ENCODE measurements around the gene QPCT.

Gene QPCT

DNA sequence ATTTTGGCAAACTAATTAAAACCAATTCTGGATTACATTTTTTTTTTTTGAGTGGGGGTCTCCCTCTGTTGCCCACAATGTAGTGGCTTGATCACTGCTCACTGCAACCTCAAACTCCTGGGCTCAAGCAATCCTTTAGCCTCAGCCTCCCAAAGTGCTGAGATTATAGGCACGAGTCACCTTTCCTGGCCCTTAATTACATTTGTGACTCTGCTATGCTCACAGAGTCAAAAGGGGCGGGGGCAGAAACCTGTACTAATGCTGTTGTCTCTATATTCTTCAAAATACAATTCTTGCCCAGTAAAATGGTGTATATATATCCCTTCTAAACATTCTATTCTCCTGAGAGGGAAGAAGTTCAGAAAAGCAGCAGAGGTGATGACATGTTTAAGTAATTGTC, 43.0 kb upstream of the QPCT start:
- Histone ChIP-seq H3K27ac (no peak overlapping the region), H3K4me3 (ENCODE audit: low read depth in 1 of 2, low read length in 1 of 2) (no peak overlapping the region), H3K9me3 (no peaks in the 10 kb centered on the region), H3K27me3 (no peaks in the 10 kb centered on the region), H3K36me3 (no peaks in the 10 kb centered on the region), H3K4me1 (ENCODE audit: control insufficient read depth in 1 of 2, insufficient read depth in 1 of 2, low read depth in 1 of 2, low read length in 1 of 2) (no peaks in the 10 kb centered on the region)
- TF ChIP-seq, protein P1, sequence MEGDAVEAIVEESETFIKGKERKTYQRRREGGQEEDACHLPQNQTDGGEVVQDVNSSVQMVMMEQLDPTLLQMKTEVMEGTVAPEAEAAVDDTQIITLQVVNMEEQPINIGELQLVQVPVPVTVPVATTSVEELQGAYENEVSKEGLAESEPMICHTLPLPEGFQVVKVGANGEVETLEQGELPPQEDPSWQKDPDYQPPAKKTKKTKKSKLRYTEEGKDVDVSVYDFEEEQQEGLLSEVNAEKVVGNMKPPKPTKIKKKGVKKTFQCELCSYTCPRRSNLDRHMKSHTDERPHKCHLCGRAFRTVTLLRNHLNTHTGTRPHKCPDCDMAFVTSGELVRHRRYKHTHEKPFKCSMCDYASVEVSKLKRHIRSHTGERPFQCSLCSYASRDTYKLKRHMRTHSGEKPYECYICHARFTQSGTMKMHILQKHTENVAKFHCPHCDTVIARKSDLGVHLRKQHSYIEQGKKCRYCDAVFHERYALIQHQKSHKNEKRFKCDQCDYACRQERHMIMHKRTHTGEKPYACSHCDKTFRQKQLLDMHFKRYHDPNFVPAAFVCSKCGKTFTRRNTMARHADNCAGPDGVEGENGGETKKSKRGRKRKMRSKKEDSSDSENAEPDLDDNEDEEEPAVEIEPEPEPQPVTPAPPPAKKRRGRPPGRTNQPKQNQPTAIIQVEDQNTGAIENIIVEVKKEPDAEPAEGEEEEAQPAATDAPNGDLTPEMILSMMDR (IDR thresholded peaks at IDR 0.05) = no peak

DNA sequence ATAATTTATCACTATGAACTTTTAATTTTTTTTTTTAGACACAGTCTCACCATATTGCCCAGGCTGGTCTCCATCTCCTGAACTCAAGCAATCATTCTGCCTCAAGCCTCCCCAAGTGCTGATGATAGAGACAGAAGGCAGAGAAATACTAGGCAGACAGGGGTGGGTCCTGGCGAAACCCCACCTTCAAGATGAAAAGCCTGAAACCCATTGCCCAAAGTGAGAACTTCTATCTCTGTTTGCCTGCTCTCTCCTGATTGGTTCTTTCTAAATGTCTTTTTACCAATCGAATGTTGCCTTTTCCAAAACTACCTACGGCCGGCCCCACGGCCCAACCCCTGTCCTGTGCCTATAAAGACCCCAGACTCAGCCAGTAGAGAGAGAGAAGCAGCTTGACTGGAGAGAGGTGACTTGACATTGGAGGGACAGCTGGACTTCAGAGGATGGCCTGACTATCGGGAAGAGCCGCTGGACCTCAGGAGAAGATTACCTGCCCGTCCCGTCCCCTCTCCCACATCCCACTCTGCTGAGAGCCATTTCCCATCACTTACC, 41.7 kb upstream of the QPCT start:
- TF ChIP-seq, protein P1 (IDR thresholded peaks at IDR 0.05) = no peak
- H3K36me3 ChIP-seq = no peaks in the 10 kb centered on the region
- H3K4me3 ChIP-seq (ENCODE audit: low read depth in 1 of 2, low read length in 1 of 2) = no peak overlapping the region
- H3K4me1 ChIP-seq (ENCODE audit: control insufficient read depth in 1 of 2, insufficient read depth in 1 of 2, low read depth in 1 of 2, low read length in 1 of 2) = no peaks in the 10 kb centered on the region
- H3K9me3 ChIP-seq = no peaks in the 10 kb centered on the region
- no peaks in the 10 kb centered on the region for H3K27me3 ChIP-seq
- H3K27ac ChIP-seq = no peak overlapping the region

DNA sequence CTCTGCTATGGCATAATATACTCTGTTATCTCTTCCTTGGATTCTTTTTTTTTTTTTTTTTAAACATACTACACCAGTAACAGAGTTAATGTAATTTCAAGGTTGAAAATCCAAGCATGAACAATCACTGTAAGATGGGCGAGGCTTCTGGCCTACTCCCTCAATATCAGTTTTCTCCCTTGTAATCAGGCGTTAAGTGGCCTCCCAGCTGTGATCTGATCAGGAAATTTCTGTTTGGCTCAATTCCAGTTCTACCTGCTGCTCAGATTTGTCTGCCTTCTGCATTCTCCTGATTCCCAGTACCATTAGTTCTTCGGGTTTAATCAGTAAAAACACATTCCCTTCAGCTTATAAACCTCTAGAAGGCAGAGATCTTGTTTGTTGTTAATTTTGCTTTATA, 38.4 kb upstream of the QPCT start:
- Histone ChIP-seq H3K36me3 (no peaks in the 10 kb centered on the region), H3K4me3 (ENCODE audit: low read depth in 1 of 2, low read length in 1 of 2) (no peak overlapping the region), H3K9me3 (no peaks in the 10 kb centered on the region), H3K27ac (no peak overlapping the region), H3K4me1 (ENCODE audit: control insufficient read depth in 1 of 2, insufficient read depth in 1 of 2, low read depth in 1 of 2, low read length in 1 of 2) (no peaks in the 10 kb centered on the region), H3K27me3 (no peaks in the 10 kb centered on the region)
- TF ChIP-seq, protein P1 (IDR thresholded peaks at IDR 0.05) = no peak

DNA sequence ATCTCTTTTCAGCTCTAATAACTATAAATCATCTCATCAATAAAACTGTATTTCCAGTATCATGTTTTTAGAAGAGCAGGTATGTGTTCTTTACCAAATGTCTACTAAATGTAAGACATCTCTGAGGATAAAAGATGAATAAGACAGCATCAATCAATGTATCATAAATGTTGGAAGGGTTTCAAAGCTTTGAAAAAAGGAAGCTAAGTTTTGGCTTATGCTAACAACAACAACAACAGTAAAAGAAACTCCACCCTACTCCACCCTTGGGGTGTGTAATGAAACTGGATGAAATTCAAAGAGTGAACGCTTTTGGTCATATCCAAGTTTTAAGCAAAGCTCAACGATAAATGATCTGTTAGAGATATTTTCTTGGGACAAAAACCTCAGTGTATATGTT, 36.9 kb upstream of the QPCT start:
- Histone ChIP-seq H3K27ac (no peak overlapping the region), H3K9me3 (no peaks in the 10 kb centered on the region), H3K4me1 (ENCODE audit: control insufficient read depth in 1 of 2, insufficient read depth in 1 of 2, low read depth in 1 of 2, low read length in 1 of 2) (no peaks in the 10 kb centered on the region), H3K36me3 (no peaks in the 10 kb centered on the region), H3K4me3 (ENCODE audit: low read depth in 1 of 2, low read length in 1 of 2) (no peak overlapping the region), H3K27me3 (no peaks in the 10 kb centered on the region)
- TF ChIP-seq, protein P1 (IDR thresholded peaks at IDR 0.05) = no peak

DNA sequence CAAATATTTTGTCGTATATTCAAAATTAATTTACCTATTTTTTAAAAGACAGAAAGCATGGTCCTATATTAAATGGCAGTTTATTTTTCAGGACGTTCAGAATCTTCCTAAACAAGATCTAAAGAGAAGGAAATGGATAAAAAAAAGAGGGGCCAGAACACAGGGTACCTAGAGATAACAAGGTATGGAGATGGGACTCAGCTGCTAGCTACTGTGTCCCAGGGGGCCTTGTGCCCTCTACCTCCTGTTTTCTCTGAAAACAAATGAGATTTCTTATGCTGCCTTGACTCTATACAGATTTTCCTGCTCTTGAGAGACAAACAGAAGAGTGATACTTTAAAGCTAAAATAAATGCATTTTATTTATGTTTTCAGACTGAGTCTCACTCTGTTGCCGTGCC, 29.1 kb upstream of the QPCT start:
- Histone ChIP-seq H3K27ac (no peak overlapping the region), H3K4me3 (ENCODE audit: low read depth in 1 of 2, low read length in 1 of 2) (no peak overlapping the region), H3K36me3 (no peaks in the 10 kb centered on the region), H3K4me1 (ENCODE audit: control insufficient read depth in 1 of 2, insufficient read depth in 1 of 2, low read depth in 1 of 2, low read length in 1 of 2) (peaks cover 0 to 15% of the 10 kb centered on the region in 2 experiments), H3K9me3 (no peaks in the 10 kb centered on the region), H3K27me3 (no peaks in the 10 kb centered on the region)
- TF ChIP-seq, protein P1 (IDR thresholded peaks at IDR 0.05) = no peak

DNA sequence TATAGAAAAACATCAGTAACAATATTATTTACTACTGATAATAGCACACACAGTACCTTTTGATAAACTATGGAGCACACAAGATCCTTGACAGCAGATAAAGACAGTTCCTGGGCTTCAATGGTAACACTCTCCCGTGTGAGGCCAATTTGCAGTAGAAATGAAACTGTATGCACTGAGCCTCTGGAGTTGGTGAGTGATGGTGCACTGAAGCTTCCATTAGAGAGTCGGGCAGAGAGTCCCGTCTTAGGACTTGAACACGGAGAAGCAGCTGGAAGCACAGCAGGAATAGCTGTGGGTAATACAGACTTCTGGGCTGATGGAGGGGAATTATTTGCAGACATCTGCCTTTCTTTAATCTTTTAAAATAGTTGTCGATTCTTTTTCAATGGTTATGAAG, 28.2 kb upstream of the QPCT start:
- Histone ChIP-seq H3K9me3 (no peaks in the 10 kb centered on the region), H3K27ac (no peak overlapping the region), H3K27me3 (no peaks in the 10 kb centered on the region), H3K4me1 (ENCODE audit: control insufficient read depth in 1 of 2, insufficient read depth in 1 of 2, low read depth in 1 of 2, low read length in 1 of 2) (peaks cover 0 to 15% of the 10 kb centered on the region in 2 experiments), H3K4me3 (ENCODE audit: low read depth in 1 of 2, low read length in 1 of 2) (no peak overlapping the region), H3K36me3 (no peaks in the 10 kb centered on the region)
- TF ChIP-seq, protein P1 (IDR thresholded peaks at IDR 0.05) = no peak

Measured in neutrophil (primary cell).